ENCODE data around the gene KCND2.

KCND2 gene

DNA sequence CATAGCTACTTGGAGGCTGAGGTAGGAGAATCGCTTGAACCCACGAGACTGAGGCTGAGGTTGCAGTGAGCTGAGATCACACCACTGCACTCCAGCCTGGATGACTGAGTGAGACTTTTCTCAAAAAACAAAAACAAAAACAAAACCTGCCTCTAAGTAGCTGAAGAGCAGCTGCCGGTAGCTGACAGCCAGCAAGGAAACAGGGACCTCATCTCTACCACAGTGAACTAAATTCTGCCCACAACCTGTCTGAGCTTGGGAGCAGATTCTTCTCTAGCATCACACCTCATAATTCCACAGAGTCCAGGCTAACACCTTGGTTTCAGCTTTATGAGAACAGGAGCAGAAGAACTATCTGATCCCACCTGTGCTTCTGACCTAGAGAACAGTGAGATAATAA is 246.2 kb downstream of the KCND2 start:
- TF ChIP-seq, protein P1, sequence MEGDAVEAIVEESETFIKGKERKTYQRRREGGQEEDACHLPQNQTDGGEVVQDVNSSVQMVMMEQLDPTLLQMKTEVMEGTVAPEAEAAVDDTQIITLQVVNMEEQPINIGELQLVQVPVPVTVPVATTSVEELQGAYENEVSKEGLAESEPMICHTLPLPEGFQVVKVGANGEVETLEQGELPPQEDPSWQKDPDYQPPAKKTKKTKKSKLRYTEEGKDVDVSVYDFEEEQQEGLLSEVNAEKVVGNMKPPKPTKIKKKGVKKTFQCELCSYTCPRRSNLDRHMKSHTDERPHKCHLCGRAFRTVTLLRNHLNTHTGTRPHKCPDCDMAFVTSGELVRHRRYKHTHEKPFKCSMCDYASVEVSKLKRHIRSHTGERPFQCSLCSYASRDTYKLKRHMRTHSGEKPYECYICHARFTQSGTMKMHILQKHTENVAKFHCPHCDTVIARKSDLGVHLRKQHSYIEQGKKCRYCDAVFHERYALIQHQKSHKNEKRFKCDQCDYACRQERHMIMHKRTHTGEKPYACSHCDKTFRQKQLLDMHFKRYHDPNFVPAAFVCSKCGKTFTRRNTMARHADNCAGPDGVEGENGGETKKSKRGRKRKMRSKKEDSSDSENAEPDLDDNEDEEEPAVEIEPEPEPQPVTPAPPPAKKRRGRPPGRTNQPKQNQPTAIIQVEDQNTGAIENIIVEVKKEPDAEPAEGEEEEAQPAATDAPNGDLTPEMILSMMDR (IDR thresholded peaks at IDR 0.05; ENCODE audit: control insufficient read depth, insufficient read depth, low read depth, low read length, missing control alignments) = no peak
- H3K4me3 ChIP-seq (ENCODE audit: control insufficient read depth, low read depth, low read length) = no peak overlapping the region
- DNase-seq (ENCODE audit: low read depth) = no peak

DNA sequence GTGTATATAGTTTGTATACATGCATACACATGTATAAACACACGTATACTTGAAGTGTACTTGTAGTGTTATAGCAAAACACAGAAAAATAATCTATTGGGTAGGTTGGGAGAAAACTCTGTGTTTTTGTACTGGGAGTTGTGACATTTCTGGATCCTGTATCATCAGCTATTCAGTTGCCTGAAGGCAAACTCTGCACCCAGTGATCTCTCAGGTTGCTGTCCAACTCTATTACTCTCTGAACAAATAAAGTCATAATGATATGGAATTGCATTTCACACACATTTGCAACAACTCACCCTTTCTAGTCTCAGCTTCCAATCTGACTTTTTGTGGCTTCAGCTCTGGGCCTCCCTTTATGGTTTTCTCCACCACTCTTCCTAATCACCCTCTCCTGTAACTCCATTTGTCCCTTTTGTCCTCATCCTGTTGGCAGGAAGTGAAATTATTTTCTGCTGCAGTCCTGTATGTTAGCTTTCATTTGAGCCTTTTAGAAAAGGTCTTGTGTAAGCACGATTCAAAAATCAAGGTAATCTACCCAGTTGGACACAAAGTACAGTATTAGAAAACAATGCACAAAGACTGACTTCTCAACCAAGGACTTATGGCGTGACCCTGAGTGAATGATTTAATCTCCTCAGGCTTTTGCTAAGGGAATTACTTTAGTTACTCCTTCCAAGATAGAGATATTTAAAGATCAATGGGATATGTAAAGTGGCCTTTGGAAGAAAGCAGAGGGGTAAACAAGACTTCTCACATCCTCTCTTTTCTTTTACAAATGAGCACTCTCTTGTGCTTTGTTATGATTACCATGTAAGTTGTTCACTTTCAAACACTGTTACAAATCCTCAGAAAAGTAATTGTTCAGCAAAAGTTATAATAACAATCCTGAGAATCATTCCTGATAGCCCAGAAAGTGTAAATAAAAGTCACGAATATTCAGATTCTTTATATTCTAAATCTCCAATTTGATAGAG is 249.1 kb downstream of the KCND2 start:
- H3K4me3 ChIP-seq (ENCODE audit: control insufficient read depth, low read depth, low read length) = no peak overlapping the region
- TF ChIP-seq, protein P1 (IDR thresholded peaks at IDR 0.05; ENCODE audit: control insufficient read depth, insufficient read depth, low read depth, low read length, missing control alignments) = no peak
- DNase-seq (ENCODE audit: low read depth) = no peak

DNA sequence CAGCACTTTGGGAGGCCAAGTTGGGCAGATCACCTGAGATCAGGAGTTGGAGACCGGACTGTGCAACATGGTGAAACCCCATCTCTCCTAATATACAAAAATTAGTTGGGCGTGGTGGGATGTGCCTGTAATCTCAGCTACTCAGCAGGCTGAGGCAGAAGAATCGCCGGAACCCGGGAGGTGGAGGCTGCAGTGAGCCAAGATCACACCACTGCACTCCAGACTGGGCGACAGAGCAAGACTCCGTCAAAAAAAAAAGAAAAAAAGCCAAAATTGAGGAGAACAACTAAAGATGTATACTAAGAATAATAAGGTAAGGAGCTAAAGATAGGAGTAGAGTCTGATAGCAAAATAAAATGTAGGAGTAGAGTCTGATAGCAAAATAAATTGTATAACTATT is 251.0 kb downstream of the KCND2 start:
- TF ChIP-seq, protein P1 (IDR thresholded peaks at IDR 0.05; ENCODE audit: control insufficient read depth, insufficient read depth, low read depth, low read length, missing control alignments) = no peak
- H3K4me3 ChIP-seq (ENCODE audit: control insufficient read depth, low read depth, low read length) = no peak overlapping the region
- no peak for DNase-seq (ENCODE audit: low read depth)

DNA sequence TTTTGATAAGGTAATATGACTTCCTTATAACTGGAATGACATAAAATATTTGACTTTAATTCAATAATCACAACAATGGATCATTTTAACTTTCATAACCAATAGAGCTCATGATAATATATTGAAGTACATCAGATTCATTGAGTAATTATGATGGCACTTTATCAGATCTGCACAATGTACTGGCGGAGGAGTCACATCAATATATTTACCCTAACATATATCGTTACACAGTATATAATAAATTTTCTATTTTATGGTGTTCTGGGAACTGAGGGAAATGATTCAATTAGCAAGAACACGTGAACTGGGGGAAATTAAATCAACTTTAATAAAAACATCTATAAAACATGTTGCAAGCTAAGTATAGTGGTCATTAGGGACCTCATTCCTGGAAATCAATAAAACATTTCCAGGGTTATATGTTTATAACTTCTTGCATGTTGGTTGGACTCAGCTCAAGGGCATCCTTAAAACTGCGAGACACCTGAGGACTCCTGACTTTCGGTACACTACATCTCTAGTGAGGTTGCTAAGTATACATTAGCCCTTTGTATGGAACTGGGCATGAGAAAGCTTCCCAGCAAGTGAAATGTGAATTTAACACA is 254.0 kb downstream of the KCND2 start:
- no peak for DNase-seq (ENCODE audit: low read depth)
- no peak overlapping the region for H3K4me3 ChIP-seq (ENCODE audit: control insufficient read depth, low read depth, low read length)
- TF ChIP-seq, protein P1 (IDR thresholded peaks at IDR 0.05; ENCODE audit: control insufficient read depth, insufficient read depth, low read depth, low read length, missing control alignments) = no peak

DNA sequence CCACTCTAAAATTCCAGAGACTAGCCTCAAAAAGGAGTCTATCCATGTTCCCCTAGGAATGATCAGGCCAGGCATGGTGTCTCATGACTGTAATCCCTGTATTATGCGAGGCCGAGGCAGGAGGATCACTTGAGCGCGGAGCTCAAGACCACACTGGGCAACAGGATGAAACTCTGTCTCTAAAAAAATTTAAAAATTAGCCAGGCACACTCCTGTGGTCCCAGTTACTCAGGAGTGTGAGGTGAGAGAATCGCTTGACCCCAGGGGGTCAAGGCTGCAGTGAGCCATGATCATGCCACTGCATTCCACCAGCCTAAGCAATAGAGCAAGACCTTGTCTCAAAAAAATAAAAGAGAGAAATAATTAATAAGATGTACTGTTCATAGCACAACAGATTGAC is 256.8 kb downstream of the KCND2 start:
- DNase-seq (ENCODE audit: low read depth) = no peak
- no peak overlapping the region for H3K4me3 ChIP-seq (ENCODE audit: control insufficient read depth, low read depth, low read length)
- TF ChIP-seq, protein P1 (IDR thresholded peaks at IDR 0.05; ENCODE audit: control insufficient read depth, insufficient read depth, low read depth, low read length, missing control alignments) = no peak

DNA sequence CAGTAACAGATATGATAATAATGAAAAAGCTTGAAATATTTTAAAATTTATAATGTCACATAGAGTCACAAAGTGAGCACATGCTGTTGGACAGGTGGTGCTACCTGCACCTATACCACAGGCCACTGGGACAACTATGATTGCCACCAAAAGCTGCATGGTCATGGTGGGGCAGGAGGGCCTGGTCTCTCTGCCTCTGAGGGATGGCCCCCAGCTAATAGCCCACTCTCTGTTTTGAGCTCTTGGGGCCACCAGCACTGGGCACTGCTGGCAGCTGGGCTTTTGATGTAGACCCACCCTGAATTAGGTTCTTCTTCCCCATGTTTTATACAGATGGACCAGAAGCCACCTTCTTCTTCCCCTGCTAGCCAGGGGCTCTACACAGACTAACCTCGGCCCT is 265.4 kb downstream of the KCND2 start:
- TF ChIP-seq, protein P1 (IDR thresholded peaks at IDR 0.05; ENCODE audit: control insufficient read depth, insufficient read depth, low read depth, low read length, missing control alignments) = no peak
- H3K4me3 ChIP-seq (ENCODE audit: control insufficient read depth, low read depth, low read length) = no peak overlapping the region
- no peak for DNase-seq (ENCODE audit: low read depth)

Data from AG09309 (cell line).